GM23248 (cell line): Measurements from ENCODE around the gene PDLIM5. TPM values are rescaled to one million over a fixed set of nuclear protein-coding genes. Genes with fewer than 3 reads are reported as not detected.
A peak's percentile ranks its signal among the peaks of the same experiment; 100 is the strongest.

Experiments
- DNase-seq: peaks from one replicate; pipeline ENCODE4 v3.0.0-alpha.2; 2015
- H2AFZ ChIP-seq: fragments of 200-600 bp; sonication (generic); 2 replicates; pipeline ENCODE4 v1.6.1; 2016; ENCODE audit warnings: antibody characterized with exemption
- H3F3A ChIP-seq: fragments of 200-600 bp; sonication (generic); 2 replicates; pipeline ENCODE4 v1.6.1; 2016; ENCODE audit warnings: mild to moderate bottlenecking, antibody characterized with exemption, mixed run types; ENCODE audit not compliant: insufficient read depth
- H3K27ac ChIP-seq: fragments of 200-600 bp; sonication (generic); 2 replicates; pipeline ENCODE4 v1.5.1; 2016; ENCODE audit warnings: mild to moderate bottlenecking
- H3K27me3 ChIP-seq: fragments of 200-600 bp; sonication (generic); replicated peaks from 2 replicates; pipeline ENCODE4 v1.6.1; 2016; ENCODE audit warnings: mild to moderate bottlenecking; ENCODE audit not compliant: insufficient read depth
- H3K36me3 ChIP-seq: fragments of 200-600 bp; sonication (generic); 2 replicates; pipeline ENCODE4 v1.6.1; 2016; ENCODE audit warnings: low read depth, mild to moderate bottlenecking
- H3K4me1 ChIP-seq: fragments of 200-600 bp; sonication (generic); 2 replicates; pipeline ENCODE4 v1.6.1; 2016; ENCODE audit warnings: mild to moderate bottlenecking; ENCODE audit not compliant: insufficient read depth
- H3K4me2 ChIP-seq: fragments of 200-600 bp; sonication (generic); one replicate; pipeline ENCODE4 v1.6.1; 2016; ENCODE audit warnings: mild to moderate bottlenecking; ENCODE audit not compliant: unreplicated experiment
- H3K4me3 ChIP-seq: fragments of 200-600 bp; sonication (generic); 2 replicates; pipeline ENCODE4 v1.5.1; 2016; ENCODE audit warnings: mild to moderate bottlenecking
- H3K79me2 ChIP-seq: fragments of 200-600 bp; sonication (generic); 2 replicates; pipeline ENCODE4 v1.6.1; 2016; ENCODE audit warnings: mild to moderate bottlenecking; ENCODE audit not compliant: insufficient read depth
- H3K9ac ChIP-seq: fragments of 200-600 bp; sonication (generic); 2 replicates; pipeline ENCODE4 v1.6.1; 2016; ENCODE audit warnings: mild to moderate bottlenecking
- H3K9me2 ChIP-seq: fragments of 200-600 bp; sonication (generic); 2 replicates; pipeline ENCODE4 v1.6.1; 2016; ENCODE audit warnings: mixed run types, mild to moderate bottlenecking, moderate library complexity; ENCODE audit not compliant: insufficient read depth
- H3K9me3 ChIP-seq: fragments of 200-600 bp; sonication (generic); one replicate; pipeline ENCODE4 v1.6.1; 2017; ENCODE audit warnings: low read depth
- H4K20me1 ChIP-seq: fragments of 200-600 bp; sonication (generic); 2 replicates; pipeline ENCODE4 v1.6.0; 2016; ENCODE audit not compliant: insufficient read depth
- EZH2 ChIP-seq: fragments of 200-600 bp; sonication (generic); IDR thresholded peaks from 2 replicates; pipeline ENCODE4 v1.6.1; 2018; ENCODE audit warnings: antibody characterized with exemption, mild to moderate bottlenecking; ENCODE audit not compliant: insufficient read depth, poor library complexity, severe bottlenecking
- EZH2phosphoT487 ChIP-seq: fragments of 200-600 bp; sonication (generic); IDR thresholded peaks from 2 replicates; pipeline ENCODE4 v1.6.1; 2018; ENCODE audit warnings: antibody characterized with exemption, moderate library complexity, mild to moderate bottlenecking, low read depth; ENCODE audit not compliant: insufficient read depth
- WGBS, 2 experiments: methylation state at CpG; one replicate each; pipeline ENCODE4 v1.1.6; 2015 to 2017; ENCODE audit warnings: low lambda C conversion rate in 2 of 2, low coverage in 1 of 2; ENCODE audit errors: missing lambda C conversion rate in 2 of 2; 5-methylcytosine and 5-hydroxymethylcytosine counted together
- in situ Hi-C: fragments of 300-500 bp; cut with MboI; formaldehyde crosslinking; loops from 2 replicates; pipeline ENCODE4 v1.15.0; 2020
- polyA plus RNA-seq: library from polyadenylated mRNA; unstranded; fragments of >200 nt; fragmentation: Nextera tagmentation; extraction: Ambion mirVana; gene quantifications from 2 replicates; pipeline ENCODE4 v1.2.1, GENCODE V29; 2016
- total RNA-seq: library from RNA; depleted of rRNA; stranded (reverse); fragments of >200 nt; shearing (Covaris generic); gene quantifications from 2 replicates; pipeline ENCODE4 v1.2.3, GENCODE V29; 2014

PDLIM5 gene
- total and polyA plus RNA-seq, 2 experiments from 2014 or later, result 115 to 149 TPM

DNA sequence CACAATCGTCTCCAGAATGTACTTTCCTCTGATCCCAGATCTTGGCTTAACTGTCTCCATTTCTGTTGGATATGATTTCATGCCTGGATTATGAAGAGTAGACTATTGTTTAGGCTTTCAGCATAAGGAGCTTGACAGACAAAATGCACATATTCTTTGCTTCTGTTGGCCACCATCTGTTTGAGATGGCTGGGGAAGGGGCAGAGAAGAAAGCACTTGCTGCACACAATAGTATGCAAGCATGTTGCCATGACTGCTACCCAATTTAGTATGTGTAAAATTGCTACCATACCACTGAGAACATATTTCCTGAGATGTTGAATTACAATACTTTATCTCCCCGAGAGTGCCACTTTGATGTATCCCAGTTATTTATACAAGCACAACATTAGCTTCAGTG lies 178.1 kb downstream of the PDLIM5 start:
- Histone ChIP-seq H2AFZ (no peak overlapping the region), H3K4me1 (peaks cover 17% of the 10 kb centered on the region), H3K79me2 (peaks cover 61% of the 10 kb centered on the region), H3K27me3 (no peaks in the 10 kb centered on the region), H3K9me3 (no peaks in the 10 kb centered on the region), H3K27ac (no peak overlapping the region), H3K4me3 (no peak overlapping the region), H3K9ac (no peak overlapping the region), H3K9me2 (no peaks in the 10 kb centered on the region), H3K4me2 (no peak overlapping the region), H3K36me3 (0 out of 2 replicates have a peak, but pooled peaks cover 3% of the 10 kb centered on the region), H3F3A (peaks cover 30% of the 10 kb centered on the region), H4K20me1 (no peaks in the 10 kb centered on the region)
- in situ Hi-C loops, result loop anchor here (10.0 kb wide), 2 partner anchors 95 to 455 kb away; no protein-coding TSS in a partner anchor
- no peak for DNase-seq
- TF ChIP-seq EZH2, result no peak
- no peak for TF ChIP-seq EZH2phosphoT487
- 55 to 56% methylated on average over 2 of the region's 2 CpGs for WGBS, 2 experiments

- Histone ChIP-seq H3K27me3 (no peaks in the 10 kb centered on the region), H3K79me2 (peaks cover 46% of the 10 kb centered on the region), H3K4me1 (peaks cover 33% of the 10 kb centered on the region), H3K9ac (no peak overlapping the region), H3K4me3 (peak overlapping the region; percentile 2; the same call in 1 of the 2 replicates), H2AFZ (no peak overlapping the region), H3K9me3 (no peaks in the 10 kb centered on the region), H3K9me2 (no peaks in the 10 kb centered on the region), H3K4me2 (peak overlapping the region; percentile 48), H3K27ac (peak overlapping the region; percentile 45), H3K36me3 (peaks cover 4% of the 10 kb centered on the region; the same call in 1 of the 2 replicates), H3F3A (peaks cover 38% of the 10 kb centered on the region), H4K20me1 (no peaks in the 10 kb centered on the region)
- no peak for TF ChIP-seq EZH2phosphoT487
- TF ChIP-seq EZH2, result no peak
- in situ Hi-C loops, result no loop called here
- 0 to 5% methylated on average over 2 of the region's 2 CpGs for WGBS, 2 experiments
- peak; percentile 67 for DNase-seq
These were observed 182.5 kb downstream of the PDLIM5 start for GRCh38 chr4:94634271-94634670.

DNA sequence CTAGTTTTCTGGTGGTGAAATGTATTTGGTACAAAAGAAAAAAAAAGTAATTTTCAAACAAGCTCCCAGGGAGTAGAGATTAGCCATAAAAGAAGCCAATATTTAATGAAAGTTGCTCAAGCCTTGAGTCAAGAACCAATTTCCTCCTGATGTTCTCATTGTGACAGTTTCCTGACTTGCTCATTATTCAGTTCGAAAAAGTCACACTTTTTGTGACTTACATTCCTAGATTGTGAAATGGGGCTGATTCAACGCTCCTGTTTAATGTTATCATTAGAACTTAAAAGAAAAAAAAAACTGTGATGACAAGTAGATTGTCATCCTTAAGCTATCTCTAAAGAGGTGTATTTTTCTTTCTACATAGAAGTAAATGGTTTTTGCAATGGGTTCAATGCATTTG lies 183.4 kb downstream of the PDLIM5 start:
- H3K4me1 ChIP-seq, result peaks cover 33% of the 10 kb centered on the region
- peak overlapping the region; percentile 45 for H3K27ac ChIP-seq
- H2AFZ ChIP-seq, result no peak overlapping the region
- H3K9me3 ChIP-seq, result no peaks in the 10 kb centered on the region
- H3K9me2 ChIP-seq, result no peaks in the 10 kb centered on the region
- no peak for TF ChIP-seq EZH2
- TF ChIP-seq EZH2phosphoT487, result 0 out of 2 replicates have a peak, but pooled peaks have one; percentile 46
- peak overlapping the region; percentile 48 for H3K4me2 ChIP-seq
- H3K27me3 ChIP-seq, result no peaks in the 10 kb centered on the region
- peaks cover 7% of the 10 kb centered on the region for H3K36me3 ChIP-seq
- H3K9ac ChIP-seq, result no peak overlapping the region
- no peaks in the 10 kb centered on the region for H4K20me1 ChIP-seq
- H3K4me3 ChIP-seq, result peak overlapping the region; percentile 2; the same call in 1 of the 2 replicates
- peaks cover 44% of the 10 kb centered on the region for H3F3A ChIP-seq
- peak; percentile 82 for DNase-seq
- H3K79me2 ChIP-seq, result peaks cover 40% of the 10 kb centered on the region
- in situ Hi-C loops, result no loop called here
- WGBS, 2 experiments, result 0 to 1% methylated on average over 2 of the region's 2 CpGs

- Histone ChIP-seq H3F3A (peaks cover 53% of the 10 kb centered on the region), H3K36me3 (peaks cover 16% of the 10 kb centered on the region), H2AFZ (no peak overlapping the region), H3K4me1 (peaks cover 39% of the 10 kb centered on the region), H3K9ac (no peak overlapping the region), H3K4me3 (no peak overlapping the region), H3K27ac (peak overlapping the region; percentile 45; the same call in 1 of the 2 replicates), H3K9me2 (no peaks in the 10 kb centered on the region), H3K4me2 (peak overlapping the region; percentile 48), H3K79me2 (peaks cover 40% of the 10 kb centered on the region), H3K9me3 (no peaks in the 10 kb centered on the region), H3K27me3 (no peaks in the 10 kb centered on the region), H4K20me1 (no peaks in the 10 kb centered on the region)
- no peak for TF ChIP-seq EZH2phosphoT487
- no peak for TF ChIP-seq EZH2
- peak; percentile 62 for DNase-seq
- in situ Hi-C loops, result no loop called here
- WGBS, 2 experiments, result 63 to 68% methylated on average over 2 of the region's 2 CpGs
These were observed 184.3 kb downstream of the PDLIM5 start for GRCh38 chr4:94636004-94636403.
